Urinary bladder (tissue), 4 donors: Measurements from ENCODE around the gene SYCP2L. TPM values are rescaled to one million over a fixed set of nuclear protein-coding genes. Genes with fewer than 3 reads are reported as not detected.
"Not testable (repeated sequence)": the region's sequence is repeated elsewhere in the genome, so short reads cannot be mapped to it uniquely, and the experiment has no call there.

Source experiments
- DNase-seq: peaks from one replicate; pipeline ENCODE4 v3.0.0-alpha.2; 2015; ENCODE audit errors: extremely low spot score
- H3K27ac ChIP-seq: one replicate; pipeline ENCODE4 v1.5.1; 2013; ENCODE audit warnings: low read depth, mild to moderate bottlenecking, moderate library complexity
- H3K36me3 ChIP-seq: one replicate; pipeline ENCODE4 v1.6.1; 2013; ENCODE audit warnings: mild to moderate bottlenecking, moderate library complexity; ENCODE audit not compliant: insufficient read depth
- H3K4me1 ChIP-seq: one replicate; pipeline ENCODE4 v1.6.1; 2013; ENCODE audit warnings: mild to moderate bottlenecking, moderate library complexity; ENCODE audit not compliant: insufficient read depth
- H3K4me3 ChIP-seq: one replicate; pipeline ENCODE4 v1.5.1; 2013; ENCODE audit warnings: low read depth, low read length
- WGBS: extraction: QIAGEN DNeasy Blood & Tissue Kit; methylation state at CpG from one replicate; pipeline ENCODE4 v1.1.7; 2013; 5-methylcytosine and 5-hydroxymethylcytosine counted together
- polyA plus RNA-seq: library from polyadenylated mRNA; stranded (reverse); fragments of 200-250 nt; gene quantifications from one replicate; pipeline ENCODE4 v1.2.3, GENCODE V29; 2013
- total RNA-seq: library from RNA; depleted of rRNA; stranded (reverse); fragments of >200 nt; gene quantifications from one replicate; pipeline ENCODE4 v1.2.3, GENCODE V29; 2014
- donor health status: healthy with polysubstance abuse.
- donor health status: healthy.

Gene SYCP2L
- total and polyA plus RNA-seq, 2 donors: 0.15 to 8.2 TPM

DNA sequence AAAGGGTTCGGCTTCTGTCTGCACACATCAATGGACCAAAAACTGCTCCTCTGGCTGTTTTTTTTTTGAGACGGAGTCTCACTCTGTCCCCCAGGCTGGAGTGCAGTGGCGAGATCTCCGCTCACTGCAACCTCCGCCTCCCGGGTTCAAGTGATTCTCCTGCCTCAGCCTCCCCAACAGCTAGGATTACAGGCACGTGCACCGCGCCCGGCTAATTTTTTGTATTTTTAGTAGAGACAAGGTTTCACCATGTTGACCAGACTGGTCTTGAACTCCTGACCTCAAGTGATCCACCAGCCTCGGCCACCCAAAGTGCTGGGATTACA lies 524 bp upstream of the SYCP2L start:
- H3K4me3 ChIP-seq, H3K27ac ChIP-seq, H3K36me3 ChIP-seq, DNase-seq, H3K4me1 ChIP-seq: not testable (repeated sequence)
- WGBS: 18% methylated on average over 11 of the region's 11 CpGs

DNA sequence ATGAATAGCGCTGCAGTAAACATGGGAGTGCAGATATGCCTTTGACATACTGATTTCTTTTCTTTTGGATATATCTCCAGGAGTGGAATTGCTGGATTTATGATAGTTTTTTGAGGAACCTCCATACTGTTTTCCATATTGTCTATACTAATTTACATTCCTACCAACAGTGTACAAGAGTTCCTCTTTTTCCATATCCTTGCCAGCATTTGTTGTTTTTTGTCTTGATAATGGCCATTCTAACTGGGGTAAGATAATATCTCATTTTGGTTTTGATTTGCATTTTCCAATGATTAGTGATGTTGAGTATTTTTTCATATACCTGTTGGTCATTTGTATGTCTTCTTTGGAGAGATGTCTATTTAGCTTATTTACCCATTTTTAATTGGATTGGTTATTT lies 3.3 kb downstream of the SYCP2L start:
- Histone ChIP-seq H3K36me3 (no peaks in the 10 kb centered on the region), H3K4me3 (no peak overlapping the region), H3K27ac (no peak overlapping the region), H3K4me1 (peaks cover 2% of the 10 kb centered on the region)
- 97% methylated on average over 1 of the region's 1 CpG for WGBS
- no peak for DNase-seq

DNA sequence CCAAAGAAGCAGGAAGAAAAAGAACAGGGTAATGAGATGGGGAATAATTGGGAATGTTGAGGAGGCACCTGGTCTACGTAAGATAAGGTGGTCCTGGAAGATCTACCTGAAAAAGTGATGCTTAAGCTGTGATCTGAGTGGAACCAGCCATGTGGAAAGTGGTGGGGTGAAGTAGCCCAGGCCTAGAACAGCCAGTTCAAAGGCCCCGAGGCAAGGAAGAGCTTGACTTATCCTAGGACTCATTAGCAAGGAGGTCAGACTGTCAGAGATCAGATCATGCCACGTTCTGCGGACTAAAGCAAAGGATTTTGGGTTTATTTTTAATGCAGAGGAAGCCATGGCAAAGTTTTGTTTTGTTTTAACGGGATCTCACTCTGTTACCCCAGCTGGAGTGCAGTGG lies 5.1 kb downstream of the SYCP2L start:
- H3K4me3 ChIP-seq: no peak overlapping the region
- DNase-seq: no peak
- no peak overlapping the region for H3K27ac ChIP-seq
- no peaks in the 10 kb centered on the region for H3K36me3 ChIP-seq
- 84% methylated on average over 5 of the region's 5 CpGs for WGBS
- no peaks in the 10 kb centered on the region for H3K4me1 ChIP-seq

DNA sequence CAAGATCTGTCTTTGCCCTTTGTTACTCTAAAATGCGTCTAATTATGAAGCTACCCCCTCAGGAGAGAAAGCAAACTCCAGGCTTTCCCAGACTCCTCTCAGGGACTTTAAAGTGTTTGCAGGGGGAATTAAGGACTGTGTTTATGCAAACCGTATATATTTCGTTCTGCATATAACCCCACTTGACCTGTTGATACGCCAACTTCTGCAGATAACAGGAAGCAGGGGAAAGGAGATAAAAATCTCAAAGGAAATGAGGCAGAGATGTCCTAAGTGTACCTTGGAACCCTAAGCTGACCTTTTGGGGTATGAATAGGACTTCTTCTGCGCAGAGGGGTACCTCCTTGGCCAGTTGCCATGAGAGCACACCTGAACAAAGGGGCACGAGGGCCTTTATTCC lies 8.1 kb downstream of the SYCP2L start:
- Histone ChIP-seq H3K27ac (no peak overlapping the region), H3K36me3 (no peaks in the 10 kb centered on the region), H3K4me3 (no peak overlapping the region), H3K4me1 (no peaks in the 10 kb centered on the region)
- no peak for DNase-seq
- WGBS: 43% methylated on average over 6 of the region's 6 CpGs

DNA sequence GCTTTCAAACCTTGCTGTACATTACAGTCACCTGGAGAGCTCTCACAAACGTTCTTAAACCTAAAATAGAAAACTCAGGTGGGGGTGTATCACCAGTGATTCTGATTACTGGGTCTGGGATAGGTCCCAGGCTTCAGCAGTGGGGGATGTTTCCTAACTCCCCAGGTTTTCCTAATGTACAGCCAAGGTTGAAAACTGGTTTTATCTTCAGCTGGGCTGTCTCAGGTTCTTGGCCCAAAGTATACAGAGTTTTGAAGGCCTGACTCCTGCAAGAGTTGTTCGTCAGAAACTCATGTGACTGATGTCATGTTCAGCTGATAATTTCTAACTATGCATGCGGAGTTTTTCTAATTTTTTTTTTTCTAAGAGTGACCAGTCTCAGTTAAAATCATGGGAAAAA lies 9.8 kb downstream of the SYCP2L start:
- no peak for DNase-seq
- H3K4me1 ChIP-seq: no peaks in the 10 kb centered on the region
- WGBS: 68% methylated on average over 3 of the region's 3 CpGs

DNA sequence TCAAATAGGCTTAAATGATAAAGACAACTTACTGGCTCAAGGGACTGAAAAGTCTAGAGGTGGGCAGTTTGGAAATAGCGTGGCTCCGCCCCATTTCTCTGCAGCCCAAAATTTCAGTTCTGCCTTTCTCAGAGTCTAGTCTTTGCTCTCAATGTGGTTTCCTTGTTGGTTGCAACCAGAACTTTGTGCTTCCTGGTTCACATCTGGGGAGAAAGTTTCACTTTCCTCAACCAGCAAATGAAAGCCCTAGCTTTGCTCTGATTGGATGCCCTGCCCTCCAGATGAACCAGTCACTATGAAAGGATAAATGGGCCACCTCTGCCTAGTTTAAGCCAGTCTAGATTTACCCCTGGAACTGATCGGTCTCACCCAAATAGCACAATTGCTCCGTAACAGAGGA lies 14.9 kb downstream of the SYCP2L start:
- no peak for DNase-seq
- H3K4me3 ChIP-seq: no peak overlapping the region
- no peaks in the 10 kb centered on the region for H3K36me3 ChIP-seq
- H3K4me1 ChIP-seq: no peaks in the 10 kb centered on the region
- no peak overlapping the region for H3K27ac ChIP-seq
- WGBS: 90% methylated on average over 4 of the region's 4 CpGs

More for the DNA sequence above, 9.8 kb downstream of the SYCP2L start:
- H3K36me3 ChIP-seq: no peaks in the 10 kb centered on the region
- no peak overlapping the region for H3K27ac ChIP-seq
- H3K4me3 ChIP-seq: no peak overlapping the region

DNA sequence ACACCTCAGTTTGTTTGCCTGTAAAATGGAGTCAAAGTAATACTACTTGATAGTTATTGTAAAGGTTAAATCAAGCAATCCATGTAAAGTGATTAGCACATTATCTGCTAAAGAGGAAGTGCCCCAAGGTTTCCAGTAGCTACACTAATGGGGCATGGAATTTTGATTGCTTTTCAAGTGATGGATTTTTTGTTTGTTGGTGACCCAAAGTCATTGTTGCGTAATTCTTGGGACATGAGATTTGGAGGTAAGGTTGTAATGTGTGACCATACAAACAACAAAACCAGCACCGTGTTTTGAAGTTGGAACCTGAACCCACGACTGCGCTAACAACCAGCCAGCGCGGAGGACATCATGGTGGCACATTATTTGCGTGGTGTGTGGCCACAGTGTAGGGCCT lies 17.2 kb downstream of the SYCP2L start:
- no peaks in the 10 kb centered on the region for H3K36me3 ChIP-seq
- no peaks in the 10 kb centered on the region for H3K4me1 ChIP-seq
- H3K4me3 ChIP-seq: no peak overlapping the region
- no peak for DNase-seq
- no peak overlapping the region for H3K27ac ChIP-seq
- 96% methylated on average over 7 of the region's 7 CpGs for WGBS

DNA sequence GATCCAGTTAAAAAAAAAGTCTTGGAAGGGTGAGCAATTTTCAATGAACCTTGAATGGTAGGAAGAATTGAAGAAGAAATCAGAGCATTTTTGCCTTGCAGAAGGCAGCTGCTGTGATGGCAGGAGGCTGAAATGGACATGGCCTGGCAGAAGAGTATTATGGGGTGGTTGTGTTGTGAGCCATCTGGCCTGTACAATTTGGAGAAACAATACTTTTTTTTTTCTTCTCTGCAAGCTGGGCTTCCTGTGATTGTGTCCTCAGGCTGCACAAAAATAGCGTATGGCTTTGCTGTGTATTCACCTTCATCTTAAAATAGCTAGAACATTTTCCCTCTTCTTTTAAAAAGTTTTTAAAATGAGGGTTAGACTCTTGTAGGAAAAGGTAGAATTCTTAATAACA lies 21.4 kb downstream of the SYCP2L start:
- 76% methylated on average over 1 of the region's 1 CpG for WGBS
- no peaks in the 10 kb centered on the region for H3K36me3 ChIP-seq
- no peak for DNase-seq
- no peak overlapping the region for H3K4me3 ChIP-seq
- H3K4me1 ChIP-seq: no peaks in the 10 kb centered on the region
- no peak overlapping the region for H3K27ac ChIP-seq

DNA sequence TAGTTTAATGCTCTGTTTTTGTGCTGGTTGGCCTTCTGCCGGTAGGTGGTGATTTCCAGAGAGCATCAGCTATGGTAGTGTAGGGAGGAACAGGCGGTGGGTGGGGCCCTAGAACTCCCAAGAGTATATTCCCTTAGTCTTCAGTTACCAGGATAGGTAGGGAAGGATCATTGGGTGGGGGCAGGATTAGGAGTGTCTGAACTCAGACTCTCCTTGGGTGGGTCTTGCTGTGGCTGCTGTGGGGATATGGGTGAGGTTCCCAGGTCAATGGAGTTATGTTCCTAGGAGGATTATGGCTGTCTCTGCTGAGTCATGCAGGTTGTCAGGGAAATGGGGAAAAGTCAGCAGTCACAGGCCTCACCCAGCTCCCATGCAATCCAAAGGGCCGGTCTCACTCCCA lies 32.7 kb downstream of the SYCP2L start:
- WGBS: 95% methylated on average over 3 of the region's 3 CpGs
- H3K27ac ChIP-seq, H3K4me1 ChIP-seq, DNase-seq, H3K4me3 ChIP-seq, H3K36me3 ChIP-seq: not testable (repeated sequence)

DNA sequence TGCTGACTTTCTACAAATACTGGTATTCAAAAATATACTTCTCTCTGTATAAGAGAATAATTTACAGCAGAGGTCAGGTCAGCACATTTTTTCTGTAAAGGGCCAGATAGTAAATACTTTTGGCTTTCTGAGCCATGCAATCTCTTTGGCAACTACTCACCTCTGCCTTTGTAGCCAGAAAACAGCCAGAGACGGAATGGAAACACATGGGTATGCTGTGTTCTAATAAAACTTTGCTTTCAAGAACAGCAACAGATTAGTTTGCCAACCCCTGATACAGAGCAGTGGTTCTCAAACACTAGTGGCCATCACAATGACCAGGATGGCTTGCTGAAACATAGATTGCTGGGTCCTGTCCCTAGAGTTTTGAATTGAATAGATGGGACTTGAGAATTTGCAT lies 46.3 kb downstream of the SYCP2L start:
- Histone ChIP-seq H3K4me1 (no peaks in the 10 kb centered on the region), H3K36me3 (no peaks in the 10 kb centered on the region), H3K27ac (no peak overlapping the region), H3K4me3 (no peak overlapping the region)
- 41% methylated on average over 1 of the region's 1 CpG for WGBS
- no peak for DNase-seq

DNA sequence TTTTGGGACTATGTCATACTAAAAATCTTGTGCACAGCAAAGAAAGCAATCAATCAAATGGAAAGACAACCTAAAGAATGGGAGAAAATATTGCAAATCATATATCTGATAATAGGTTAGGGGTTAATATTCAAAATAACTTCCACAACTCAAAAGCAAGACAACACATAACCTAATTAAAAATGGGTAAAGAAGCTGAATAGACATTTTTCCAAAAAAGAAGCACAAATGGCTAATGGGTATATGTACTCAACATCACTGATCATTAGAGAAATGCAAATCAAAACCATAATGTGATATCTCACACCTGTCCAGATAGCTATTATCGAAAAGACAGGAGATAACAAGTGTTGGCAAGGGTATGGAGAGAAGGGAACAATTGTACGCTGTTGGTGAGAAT lies 53.0 kb downstream of the SYCP2L start:
- DNase-seq: no peak
- WGBS: 93% methylated on average over 2 of the region's 2 CpGs
- H3K4me1 ChIP-seq: no peaks in the 10 kb centered on the region
- no peaks in the 10 kb centered on the region for H3K36me3 ChIP-seq
- H3K4me3 ChIP-seq: no peak overlapping the region
- no peak overlapping the region for H3K27ac ChIP-seq

DNA sequence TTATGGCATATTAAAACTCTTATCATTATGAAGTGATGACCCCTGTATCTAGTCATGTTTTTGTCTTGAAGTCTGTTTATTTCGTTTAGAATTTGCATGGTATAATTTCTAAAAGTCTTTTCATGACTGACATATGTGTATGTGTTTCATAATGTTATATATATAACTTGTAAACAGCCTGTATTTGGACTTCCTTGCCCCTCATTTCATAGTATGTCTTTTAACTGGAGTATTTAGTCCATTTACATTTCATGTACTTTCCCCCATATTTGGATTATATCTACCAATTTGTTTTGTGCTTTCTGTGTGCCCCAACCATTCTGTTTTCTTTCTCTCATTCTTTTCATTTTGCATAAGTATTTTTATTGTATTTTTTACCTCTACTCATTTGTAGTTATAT lies 59.0 kb downstream of the SYCP2L start:
- WGBS: 79% methylated on average over 1 of the region's 1 CpG

DNA sequence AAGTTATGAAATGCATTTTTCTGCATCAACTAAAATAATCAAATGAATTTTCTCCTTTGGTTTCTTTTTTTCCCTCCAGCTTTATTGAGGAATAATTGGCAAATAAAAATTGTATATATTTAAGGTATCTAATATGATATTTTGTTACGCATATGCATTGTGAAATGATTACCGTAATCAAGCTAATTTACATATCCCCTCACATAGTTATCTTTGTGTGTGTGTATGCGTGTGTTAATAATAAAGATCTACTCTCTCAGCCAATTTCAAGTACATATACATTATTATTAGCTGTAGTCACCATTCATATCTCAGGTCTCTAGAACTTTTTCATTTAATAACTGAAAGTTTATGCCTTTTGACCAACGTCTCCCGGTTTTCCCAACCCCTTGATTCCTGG lies 61.1 kb downstream of the SYCP2L start:
- no peak for DNase-seq
- 95% methylated on average over 5 of the region's 5 CpGs for WGBS
- no peak overlapping the region for H3K4me3 ChIP-seq
- no peaks in the 10 kb centered on the region for H3K4me1 ChIP-seq
- no peaks in the 10 kb centered on the region for H3K36me3 ChIP-seq
- no peak overlapping the region for H3K27ac ChIP-seq

More for the DNA sequence above, 59.0 kb downstream of the SYCP2L start:
- Histone ChIP-seq H3K27ac (no peak overlapping the region), H3K36me3 (no peaks in the 10 kb centered on the region), H3K4me3 (no peak overlapping the region), H3K4me1 (no peaks in the 10 kb centered on the region)
- no peak for DNase-seq

DNA sequence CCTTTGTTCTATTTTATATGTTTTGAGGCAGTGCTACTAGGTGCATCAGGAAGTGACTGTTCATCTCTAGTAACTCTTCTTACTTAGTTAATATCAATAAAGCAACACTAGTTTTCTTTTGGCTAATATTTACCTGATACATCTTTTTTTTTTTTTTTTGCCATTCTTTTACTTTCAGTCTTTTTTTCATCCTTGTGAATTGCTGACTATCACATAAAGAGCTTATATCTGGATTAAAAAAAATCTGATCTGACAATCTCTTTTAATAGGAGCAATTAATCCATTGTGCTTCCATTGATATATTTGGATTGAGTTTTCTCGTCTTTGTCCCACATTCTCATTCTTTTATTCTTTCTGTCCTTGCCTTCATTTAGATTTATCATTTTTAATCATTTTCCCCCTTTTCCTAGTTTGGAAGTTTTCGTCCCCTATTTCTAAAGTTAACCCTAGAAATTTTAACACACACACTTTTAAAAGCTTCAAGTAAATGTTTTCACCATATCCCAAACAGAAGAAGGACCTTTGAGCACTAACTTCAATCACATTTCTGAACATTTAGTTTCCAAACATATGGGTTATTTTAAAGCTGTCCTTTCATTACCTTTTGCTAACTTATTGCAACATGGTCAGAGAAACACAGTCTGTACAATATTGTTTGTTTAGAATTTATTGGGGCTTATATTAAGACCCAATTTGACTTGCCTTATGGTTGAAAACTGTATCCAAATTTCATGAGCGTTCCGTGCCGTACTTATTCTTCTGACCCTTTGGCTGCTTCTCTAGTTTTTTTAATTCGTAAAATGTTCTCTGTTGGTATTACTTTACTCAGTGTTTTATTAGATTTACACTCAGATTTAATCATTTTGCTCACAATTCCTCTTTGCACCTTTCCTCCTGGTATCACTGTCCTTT lies 63.0 kb downstream of the SYCP2L start:
- WGBS: 64% methylated on average over 6 of the region's 6 CpGs
- Histone ChIP-seq H3K36me3 (no peaks in the 10 kb centered on the region), H3K4me3 (no peak overlapping the region), H3K27ac (no peak overlapping the region), H3K4me1 (no peaks in the 10 kb centered on the region)
- no peak for DNase-seq
